SK-N-MC (cell line): ENCODE results near the gene RNMT.
A peak's percentile ranks its signal among the peaks of the same experiment; 100 is the strongest.

ENCODE experiments used
- DNase-seq: peaks from one replicate; pipeline ENCODE4 v3.0.0-alpha.2; 2011; ENCODE audit warnings: low read depth, low spot score
- H3K27ac ChIP-seq: fragments of 200-600 bp; sonication (generic); 2 replicates; pipeline ENCODE4 v1.5.1; 2016; ENCODE audit warnings: mixed run types
- H3K36me3 ChIP-seq: fragments of 200-600 bp; sonication (generic); 2 replicates; pipeline ENCODE4 v1.6.1; 2017; ENCODE audit warnings: antibody characterized with exemption, low read length, mixed read lengths; ENCODE audit not compliant: insufficient read depth
- H3K4me3 ChIP-seq: fragments of 200-600 bp; sonication (generic); 2 replicates; pipeline ENCODE4 v1.5.1; 2016
- H3K9ac ChIP-seq: fragments of 200-600 bp; sonication (generic); 2 replicates; pipeline ENCODE4 v1.8.0; 2017; ENCODE audit warnings: mixed run types, mixed read lengths; ENCODE audit not compliant: insufficient read length
- H3K9me3 ChIP-seq: fragments of 200-600 bp; sonication (generic); 2 replicates; pipeline ENCODE4 v1.6.1; 2017; ENCODE audit warnings: low read depth, mild to moderate bottlenecking, antibody characterized with exemption, low read length, moderate library complexity, mixed read lengths
- EZH2 ChIP-seq: fragments of 200-600 bp; sonication (generic); IDR thresholded peaks from one replicate; pipeline ENCODE4 v1.6.1; 2017; ENCODE audit warnings: antibody characterized with exemption
- FOXP2 ChIP-seq: optimal IDR thresholded peaks from 2 replicates; pipeline ENCODE3; 2011; ENCODE audit warnings: mild to moderate bottlenecking, moderate library complexity; ENCODE audit not compliant: insufficient read depth; ENCODE audit errors: extremely low read length, control extremely low read depth
- POLR2AphosphoS5 ChIP-seq: IDR thresholded peaks from 2 replicates; pipeline ENCODE4 v1.6.1; 2012; ENCODE audit warnings: mild to moderate bottlenecking, low read depth, low read length, borderline replicate concordance

The RNMT gene

DNA sequence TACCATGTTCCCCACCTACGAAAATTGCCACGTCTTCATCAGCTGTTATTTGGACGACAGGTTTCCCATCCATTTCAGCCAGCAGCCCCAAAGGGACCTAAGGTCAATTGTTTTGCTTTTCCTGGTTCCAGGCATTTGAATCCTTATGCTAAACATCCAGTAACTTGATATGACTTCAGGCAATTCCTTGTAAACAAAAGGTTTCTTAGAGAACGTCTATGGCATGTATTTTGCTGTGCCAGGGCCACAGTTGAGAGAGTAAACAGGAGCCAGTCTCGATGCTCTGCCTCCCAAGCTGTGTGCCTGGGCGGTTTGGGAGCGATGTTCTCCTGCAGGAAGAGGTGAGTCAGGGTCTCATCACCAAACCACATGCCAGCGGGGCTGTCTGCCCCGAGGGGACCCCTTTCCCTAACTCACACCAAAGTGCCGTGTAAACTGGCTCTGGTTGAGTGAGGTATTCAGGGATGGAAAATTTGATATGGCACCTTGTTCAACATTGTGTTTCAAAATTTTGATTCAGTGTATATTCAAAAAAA lies 84.5 kb downstream of the RNMT start:
- DNase-seq: no peak
- H3K4me3 ChIP-seq: no peak overlapping the region
- TF ChIP-seq EZH2 (no peak), FOXP2 (no peak), POLR2AphosphoS5 (no peak)
- H3K36me3 ChIP-seq: no peaks in the 10 kb centered on the region
- no peak overlapping the region for H3K27ac ChIP-seq
- H3K9ac ChIP-seq: no peak overlapping the region
- no peaks in the 10 kb centered on the region for H3K9me3 ChIP-seq

DNA sequence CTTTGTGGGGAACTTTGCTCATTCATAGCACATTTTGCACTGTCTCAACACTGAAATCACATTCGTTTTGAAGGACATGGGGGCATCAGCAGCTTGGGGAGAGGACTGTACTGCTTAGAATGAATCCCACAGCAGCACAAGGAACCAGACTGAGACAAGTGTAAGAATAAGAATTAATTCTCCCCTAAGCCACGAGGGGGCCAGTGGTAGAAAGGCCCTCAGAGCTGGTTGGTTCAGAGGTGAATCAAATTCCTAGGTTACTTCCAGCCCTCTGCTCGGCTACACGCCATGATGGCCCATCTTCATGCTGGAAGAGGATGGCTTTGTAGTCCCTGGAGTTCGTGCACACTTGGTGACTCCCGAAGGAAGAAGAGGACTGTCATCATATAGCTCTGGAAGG lies 85.5 kb downstream of the RNMT start:
- DNase-seq: no peak

DNA sequence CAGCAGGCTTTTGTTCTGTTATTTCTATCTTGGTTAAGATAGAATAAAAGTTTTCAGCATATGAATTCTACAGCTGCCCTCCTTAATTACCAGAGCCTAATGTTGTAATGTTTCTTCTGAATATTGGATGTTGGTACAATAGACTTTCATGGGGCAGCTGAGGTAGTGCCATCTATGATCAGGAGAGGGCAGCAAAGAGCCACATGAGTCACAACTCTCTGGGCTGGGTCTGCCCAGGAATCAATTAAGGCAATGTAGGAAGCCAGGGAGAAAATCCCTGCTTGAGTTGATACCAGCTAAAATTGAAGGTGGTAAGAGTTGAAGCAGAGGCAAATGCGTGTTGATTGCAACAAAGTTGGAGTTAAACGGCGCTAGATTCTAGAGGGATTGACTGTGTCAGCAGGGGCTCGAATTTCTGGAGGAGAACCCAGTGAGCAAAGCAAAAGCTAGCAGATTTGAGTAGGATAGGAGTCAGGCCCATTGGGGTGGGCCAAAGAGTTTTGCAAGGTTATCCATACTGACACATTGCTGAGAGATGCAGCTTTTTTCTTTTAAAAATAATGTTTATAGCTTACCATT lies 86.9 kb downstream of the RNMT start:
- H3K9me3 ChIP-seq: no peaks in the 10 kb centered on the region
- H3K4me3 ChIP-seq: no peak overlapping the region
- no peak overlapping the region for H3K9ac ChIP-seq
- no peak for TF ChIP-seq POLR2AphosphoS5
- TF ChIP-seq EZH2: no peak
- no peak for TF ChIP-seq FOXP2
- H3K27ac ChIP-seq: no peak overlapping the region
- DNase-seq: peak; percentile 22
- H3K36me3 ChIP-seq: no peaks in the 10 kb centered on the region

More for the DNA sequence above, 85.5 kb downstream of the RNMT start:
- Histone ChIP-seq H3K36me3 (no peaks in the 10 kb centered on the region), H3K9me3 (no peaks in the 10 kb centered on the region), H3K4me3 (no peak overlapping the region), H3K27ac (no peak overlapping the region), H3K9ac (no peak overlapping the region)
- TF ChIP-seq POLR2AphosphoS5 (no peak), FOXP2 (no peak), EZH2 (no peak)
